PC-9 (cell line): ENCODE data around the gene UBIAD1. TPM values are rescaled to one million over a fixed set of nuclear protein-coding genes. Genes with fewer than 3 reads are reported as not detected.

Experiments used
- BruUV-seq: library from RNA; stranded (reverse); fragments of 400-500 nt; replicated peaks from 2 replicates; lab custom pipeline; 2021; lab: Mats Ljungman, UMichigan
- CTCF ChIA-PET: fragments of 300-600 bp; sonication (Branson Sonifier 250); formaldehyde crosslinking; loops from one replicate; lab custom pipeline; 2022; ENCODE audit warnings: antibody characterized with exemption; lab: Charles Lee
- POLR2A ChIA-PET: fragments of 300-600 bp; sonication (Branson Sonifier 250); formaldehyde crosslinking; loops from one replicate; lab custom pipeline; 2022; ENCODE audit warnings: antibody characterized with exemption; ENCODE audit not compliant: unreplicated experiment; lab: Charles Lee
- DNase-seq, 2 experiments: peaks; one replicate each; pipeline versions ENCODE4 v3.0.0 to v3.0.0-alpha.2; 2015 to 2022; ENCODE audit warnings: mixed read lengths in 1 of 2
- H2AFZ ChIP-seq: fragments of 200-600 bp; sonication (generic); 2 replicates; pipeline ENCODE4 v1.8.1; 2017; ENCODE audit warnings: antibody characterized with exemption
- H3F3A ChIP-seq: fragments of 200-600 bp; sonication (generic); 2 replicates; pipeline ENCODE4 v1.8.1; 2017; ENCODE audit warnings: antibody characterized with exemption, mild to moderate bottlenecking, low read depth; ENCODE audit not compliant: insufficient read depth
- H3K27ac ChIP-seq: fragments of 200-600 bp; sonication (generic); 2 replicates; pipeline ENCODE4 v1.6.1; 2016; ENCODE audit warnings: mixed run types
- H3K27me3 ChIP-seq: fragments of 200-600 bp; sonication (generic); 2 replicates; pipeline ENCODE4 v1.6.1; 2016; ENCODE audit warnings: low read depth, mixed run types; ENCODE audit not compliant: insufficient read depth
- H3K36me3 ChIP-seq: fragments of 200-600 bp; sonication (generic); 2 replicates; pipeline ENCODE4 v1.6.1; 2016; ENCODE audit warnings: low read depth, mixed run types
- H3K4me1 ChIP-seq: fragments of 200-600 bp; sonication (generic); replicated peaks from 2 replicates; pipeline ENCODE4 v1.6.1; 2016; ENCODE audit warnings: mixed run types; ENCODE audit not compliant: insufficient read depth
- H3K4me2 ChIP-seq: fragments of 200-600 bp; sonication (generic); 2 replicates; pipeline ENCODE4 v1.6.1; 2017; ENCODE audit warnings: mixed run types
- H3K4me3 ChIP-seq: fragments of 200-600 bp; sonication (generic); 2 replicates; pipeline ENCODE4 v1.6.1; 2016; ENCODE audit warnings: mixed run types
- H3K79me2 ChIP-seq: fragments of 200-600 bp; sonication (generic); 2 replicates; pipeline ENCODE4 v1.6.1; 2017; ENCODE audit warnings: low read depth, mixed run types
- H3K9me2 ChIP-seq: fragments of 200-600 bp; sonication (generic); 2 replicates; pipeline ENCODE4 v1.8.1; 2017; ENCODE audit warnings: mild to moderate bottlenecking; ENCODE audit not compliant: insufficient read depth
- H3K9me3 ChIP-seq: fragments of 200-600 bp; sonication (generic); 2 replicates; pipeline ENCODE4 v1.8.1; 2016; ENCODE audit warnings: low read depth; ENCODE audit not compliant: insufficient read depth
- H4K20me1 ChIP-seq: fragments of 200-600 bp; sonication (generic); 2 replicates; pipeline ENCODE4 v1.8.1; 2017; ENCODE audit not compliant: insufficient read depth
- CTCF ChIP-seq: fragments of 200-600 bp; sonication (generic); conservative IDR thresholded peaks from 2 replicates; pipeline ENCODE4 v1.6.1; 2017; ENCODE audit warnings: mixed run types, antibody characterized with exemption, mild to moderate bottlenecking, moderate library complexity
- EZH2 ChIP-seq: fragments of 200-600 bp; sonication (generic); IDR thresholded peaks from 2 replicates; pipeline ENCODE4 v1.8.0; 2017; ENCODE audit warnings: antibody characterized with exemption, low read depth
- intact Hi-C: fragments of 100-400 bp; cut with micrococcal nuclease; formaldehyde crosslinking; loops from one replicate; pipeline ENCODE4 v1.10.0; 2022; ENCODE audit not compliant: unreplicated experiment
- total RNA-seq: library from RNA; stranded (reverse); gene quantifications from 2 replicates; pipeline ENCODE4 v1.2.3, GENCODE V29; 2021

UBIAD1 gene
- total RNA-seq, 1 experiment from 2014 or later = 11.2 TPM

GRCh38 chr1:11229203-11229602, 43.8 kb upstream of the UBIAD1 start:
- CTCF ChIA-PET = no interaction called here
- H2AFZ ChIP-seq = no peak overlapping the region
- H3K9me2 ChIP-seq = no peaks in the 10 kb centered on the region

DNA sequence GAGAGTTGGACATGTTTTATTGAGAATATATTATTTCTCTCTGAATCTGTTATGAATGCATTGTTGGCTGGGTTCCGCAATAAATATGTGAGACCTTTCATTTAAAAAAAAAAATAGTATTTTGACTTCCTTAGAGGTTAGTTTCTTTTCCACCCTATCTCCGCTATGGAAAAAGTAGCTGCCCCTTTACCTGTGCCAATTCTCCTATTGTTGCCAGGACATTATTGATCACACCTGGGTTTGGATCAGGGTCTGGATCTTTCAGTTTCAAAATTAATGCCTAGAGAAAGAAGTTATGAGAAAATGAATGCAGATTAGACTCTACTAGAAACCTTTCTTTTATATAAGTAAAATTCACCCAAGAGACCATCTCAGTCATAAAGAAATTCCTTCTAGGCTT, 39.8 kb upstream of the UBIAD1 start:
- Histone ChIP-seq H3K79me2 (no peaks in the 10 kb centered on the region), H3K36me3 (no peaks in the 10 kb centered on the region), H3K4me1 (no peaks in the 10 kb centered on the region), H3K9me2 (no peaks in the 10 kb centered on the region), H3K4me2 (no peak overlapping the region), H3K27me3 (no peaks in the 10 kb centered on the region), H4K20me1 (no peaks in the 10 kb centered on the region), H3K27ac (no peak overlapping the region), H3K9me3 (no peaks in the 10 kb centered on the region), H3F3A (no peaks in the 10 kb centered on the region), H3K4me3 (no peak overlapping the region), H2AFZ (no peak overlapping the region)
- TF ChIP-seq CTCF = no peak
- no peak for TF ChIP-seq EZH2
- no peak for DNase-seq
- CTCF ChIA-PET = no interaction called here
- intact Hi-C loops = no loop called here
- POLR2A ChIA-PET = interaction anchor here (0.6 kb wide), 1 partner anchor 1371 kb away, joined by 3 read pairs; no protein-coding TSS in a partner anchor
- no TSS peak for BruUV-seq

More at GRCh38 chr1:11229203-11229602, 43.8 kb upstream of the UBIAD1 start:
- no peaks in the 10 kb centered on the region for H4K20me1 ChIP-seq
- no peak for DNase-seq
- H3K4me3 ChIP-seq = no peak overlapping the region
- no TSS peak for BruUV-seq
- intact Hi-C loops = no loop called here
- H3K4me1 ChIP-seq = no peaks in the 10 kb centered on the region
- no peaks in the 10 kb centered on the region for H3K9me3 ChIP-seq
- POLR2A ChIA-PET = no interaction called here
- H3K36me3 ChIP-seq = no peaks in the 10 kb centered on the region
- H3K27ac ChIP-seq = no peak overlapping the region
- H3F3A ChIP-seq = no peaks in the 10 kb centered on the region
- no peaks in the 10 kb centered on the region for H3K79me2 ChIP-seq
- no peaks in the 10 kb centered on the region for H3K27me3 ChIP-seq
- TF ChIP-seq EZH2 (no peak), CTCF (no peak)
- no peak overlapping the region for H3K4me2 ChIP-seq

GRCh38 chr1:11237356-11237755, 35.6 kb upstream of the UBIAD1 start:
- ChIA-PET CTCF (no interaction called here), POLR2A (no interaction called here)

More at GRCh38 chr1:11237356-11237755, 35.6 kb upstream of the UBIAD1 start:
- no TSS peak for BruUV-seq
- DNase-seq = no peak
- TF ChIP-seq CTCF (no peak), EZH2 (no peak)
- Histone ChIP-seq H3K27me3 (no peaks in the 10 kb centered on the region), H3K27ac (no peak overlapping the region), H3K4me2 (no peak overlapping the region), H2AFZ (no peak overlapping the region), H3K9me3 (no peaks in the 10 kb centered on the region), H3K4me3 (no peak overlapping the region), H3K9me2 (no peaks in the 10 kb centered on the region), H3K79me2 (no peaks in the 10 kb centered on the region), H3K36me3 (no peaks in the 10 kb centered on the region), H3F3A (no peaks in the 10 kb centered on the region; the same call in 1 of the 2 replicates), H3K4me1 (no peaks in the 10 kb centered on the region), H4K20me1 (no peaks in the 10 kb centered on the region)
- intact Hi-C loops = no loop called here
